Measurements from ENCODE around the gene XRCC2. TPM values are rescaled to one million over a fixed set of nuclear protein-coding genes. Genes with fewer than 3 reads are reported as not detected.

The XRCC2 gene
- total RNA-seq, 1 experiment from 2014 or later, result 28.5 TPM

DNA sequence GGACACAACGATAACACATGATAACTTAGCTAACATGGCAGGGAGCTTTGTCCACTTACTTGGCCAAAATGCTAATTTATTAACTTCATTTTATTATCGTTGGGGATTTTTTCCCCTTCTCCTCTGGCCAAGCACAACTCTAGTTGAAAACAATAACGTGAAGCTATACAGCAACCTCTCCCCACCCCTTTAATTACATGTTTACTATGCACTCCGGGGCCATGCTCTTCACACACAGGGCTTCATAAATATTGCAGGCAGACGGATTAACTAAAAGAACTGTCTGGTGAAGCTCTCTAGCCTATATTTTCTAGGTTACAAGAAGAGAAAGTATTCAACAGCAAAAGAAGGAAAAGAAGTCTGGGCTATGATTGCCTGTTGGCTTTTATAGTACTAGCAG is 51.7 kb downstream of the XRCC2 start:
- Histone ChIP-seq H3K9me3 (ENCODE audit: low read depth, low read length, poor library complexity, severe bottlenecking) (no peaks in the 10 kb centered on the region), H3K4me3 (ENCODE audit: low read depth, low read length, poor library complexity, severe bottlenecking) (no peak overlapping the region), H3K27ac (ENCODE audit: low read depth, low read length, poor library complexity, severe bottlenecking) (no peak overlapping the region), H3K4me1 (ENCODE audit: insufficient read depth, low read length, poor library complexity, severe bottlenecking) (peaks cover 4% of the 10 kb centered on the region), H3K36me3 (ENCODE audit: insufficient read depth, low read length, poor library complexity, severe bottlenecking) (no peaks in the 10 kb centered on the region), H3K27me3 (replicated peaks; ENCODE audit: insufficient read depth, low read depth, low read length, poor library complexity) (no peaks in the 10 kb centered on the region)
- POLR2A ChIA-PET (ENCODE audit: low non-redundant PET), result no interaction called here
- no TSS peak for BruUV-seq (replicated peaks)
- no peak for DNase-seq (ENCODE audit: low spot score)
- CTCF ChIA-PET, result no interaction called here
- TF ChIP-seq EZH2 (IDR thresholded peaks at IDR 0.05; ENCODE audit: borderline replicate concordance, low read depth, low read length, poor library complexity, severe bottlenecking), result no peak
- TF ChIP-seq, protein P1, sequence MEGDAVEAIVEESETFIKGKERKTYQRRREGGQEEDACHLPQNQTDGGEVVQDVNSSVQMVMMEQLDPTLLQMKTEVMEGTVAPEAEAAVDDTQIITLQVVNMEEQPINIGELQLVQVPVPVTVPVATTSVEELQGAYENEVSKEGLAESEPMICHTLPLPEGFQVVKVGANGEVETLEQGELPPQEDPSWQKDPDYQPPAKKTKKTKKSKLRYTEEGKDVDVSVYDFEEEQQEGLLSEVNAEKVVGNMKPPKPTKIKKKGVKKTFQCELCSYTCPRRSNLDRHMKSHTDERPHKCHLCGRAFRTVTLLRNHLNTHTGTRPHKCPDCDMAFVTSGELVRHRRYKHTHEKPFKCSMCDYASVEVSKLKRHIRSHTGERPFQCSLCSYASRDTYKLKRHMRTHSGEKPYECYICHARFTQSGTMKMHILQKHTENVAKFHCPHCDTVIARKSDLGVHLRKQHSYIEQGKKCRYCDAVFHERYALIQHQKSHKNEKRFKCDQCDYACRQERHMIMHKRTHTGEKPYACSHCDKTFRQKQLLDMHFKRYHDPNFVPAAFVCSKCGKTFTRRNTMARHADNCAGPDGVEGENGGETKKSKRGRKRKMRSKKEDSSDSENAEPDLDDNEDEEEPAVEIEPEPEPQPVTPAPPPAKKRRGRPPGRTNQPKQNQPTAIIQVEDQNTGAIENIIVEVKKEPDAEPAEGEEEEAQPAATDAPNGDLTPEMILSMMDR (conservative IDR thresholded peaks at IDR 0.05; ENCODE audit: low read depth, low read length), result no peak
- intact Hi-C loops (cut with micrococcal nuclease; ENCODE audit: unreplicated experiment), result no loop called here

DNA sequence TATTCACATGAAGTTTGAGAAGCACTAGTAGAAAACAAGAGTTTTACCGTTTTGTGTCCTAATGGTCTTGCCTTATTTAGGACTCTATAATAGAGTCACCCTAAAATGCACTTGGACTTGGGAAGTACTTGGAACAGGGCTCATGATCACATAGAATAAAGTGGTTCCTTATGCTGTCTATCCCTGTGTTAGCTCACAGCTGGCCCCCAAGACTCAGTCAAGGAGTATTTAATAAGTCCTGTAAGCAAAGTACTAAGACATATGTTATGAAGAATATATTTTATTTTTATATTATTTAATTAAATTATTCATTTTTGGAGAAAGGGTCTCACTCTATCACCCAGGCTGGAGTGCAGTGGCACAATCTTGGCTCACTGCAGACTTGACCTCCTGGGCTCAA is 54.5 kb downstream of the XRCC2 start:
- intact Hi-C loops (cut with micrococcal nuclease; ENCODE audit: unreplicated experiment), result no loop called here

DNA sequence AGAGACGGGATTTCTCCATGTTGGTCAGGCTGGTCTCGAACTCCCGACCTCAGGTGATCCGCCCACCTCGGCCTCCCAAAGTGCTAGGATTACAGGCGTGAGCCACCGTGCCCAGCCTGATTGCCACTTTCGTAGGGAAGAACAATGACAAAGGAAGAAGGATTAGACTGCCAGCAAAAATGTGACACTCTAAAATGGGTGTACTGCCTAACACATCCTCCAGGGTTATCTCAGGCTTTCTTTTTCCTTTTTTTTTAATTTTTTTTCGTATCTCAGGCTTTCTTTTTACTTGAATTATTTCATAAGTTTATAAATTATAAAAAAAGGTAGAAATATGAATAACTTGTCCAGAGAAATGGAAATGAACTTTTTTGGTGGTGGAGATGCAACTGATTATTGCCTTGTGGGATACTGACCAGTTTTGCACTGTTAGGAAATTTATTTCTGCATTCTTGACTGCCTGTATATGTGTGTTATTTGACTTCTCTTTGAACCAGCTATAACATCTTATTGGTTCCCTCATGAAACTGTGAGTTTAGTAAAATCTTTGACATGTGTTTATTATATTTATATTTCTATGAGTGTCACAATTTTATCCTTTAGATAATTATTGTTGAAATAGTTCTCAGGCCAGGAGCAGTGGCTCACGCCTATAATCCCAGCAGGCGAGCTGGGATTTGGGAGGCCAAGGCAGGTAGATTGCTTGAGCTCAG is 56.8 kb downstream of the XRCC2 start:
- POLR2A ChIA-PET (ENCODE audit: low non-redundant PET), result no interaction called here
- no peaks in the 10 kb centered on the region for H3K27me3 ChIP-seq (replicated peaks; ENCODE audit: insufficient read depth, low read depth, low read length, poor library complexity)
- no peak overlapping the region for H3K27ac ChIP-seq (ENCODE audit: low read depth, low read length, poor library complexity, severe bottlenecking)
- no peak for DNase-seq (ENCODE audit: low spot score)
- no peaks in the 10 kb centered on the region for H3K9me3 ChIP-seq (ENCODE audit: low read depth, low read length, poor library complexity, severe bottlenecking)
- no peak overlapping the region for H3K4me3 ChIP-seq (ENCODE audit: low read depth, low read length, poor library complexity, severe bottlenecking)
- CTCF ChIA-PET, result no interaction called here
- BruUV-seq (replicated peaks), result no TSS peak
- H3K36me3 ChIP-seq (ENCODE audit: insufficient read depth, low read length, poor library complexity, severe bottlenecking), result no peaks in the 10 kb centered on the region
- intact Hi-C loops (cut with micrococcal nuclease; ENCODE audit: unreplicated experiment), result no loop called here
- TF ChIP-seq, protein P1 (conservative IDR thresholded peaks at IDR 0.05; ENCODE audit: low read depth, low read length), result 0 out of 2 replicates have a peak, but pooled peaks have one; percentile 10
- TF ChIP-seq EZH2 (IDR thresholded peaks at IDR 0.05; ENCODE audit: borderline replicate concordance, low read depth, low read length, poor library complexity, severe bottlenecking), result no peak
- peaks cover 13% of the 10 kb centered on the region for H3K4me1 ChIP-seq (ENCODE audit: insufficient read depth, low read length, poor library complexity, severe bottlenecking)

More for the DNA sequence above, 54.5 kb downstream of the XRCC2 start:
- DNase-seq (ENCODE audit: low spot score), result no peak
- ChIA-PET CTCF (no interaction called here), POLR2A (ENCODE audit: low non-redundant PET) (no interaction called here)
- Histone ChIP-seq H3K4me3 (ENCODE audit: low read depth, low read length, poor library complexity, severe bottlenecking) (no peak overlapping the region), H3K4me1 (ENCODE audit: insufficient read depth, low read length, poor library complexity, severe bottlenecking) (peaks cover 4% of the 10 kb centered on the region), H3K9me3 (ENCODE audit: low read depth, low read length, poor library complexity, severe bottlenecking) (no peaks in the 10 kb centered on the region), H3K36me3 (ENCODE audit: insufficient read depth, low read length, poor library complexity, severe bottlenecking) (no peaks in the 10 kb centered on the region), H3K27me3 (replicated peaks; ENCODE audit: insufficient read depth, low read depth, low read length, poor library complexity) (no peaks in the 10 kb centered on the region), H3K27ac (ENCODE audit: low read depth, low read length, poor library complexity, severe bottlenecking) (no peak overlapping the region)
- BruUV-seq (replicated peaks), result no TSS peak
- TF ChIP-seq, protein P1 (conservative IDR thresholded peaks at IDR 0.05; ENCODE audit: low read depth, low read length), result no peak
- no peak for TF ChIP-seq EZH2 (IDR thresholded peaks at IDR 0.05; ENCODE audit: borderline replicate concordance, low read depth, low read length, poor library complexity, severe bottlenecking)
